IMR-90 (cell line): ENCODE data around the gene GALNT9. TPM values are rescaled to one million over a fixed set of nuclear protein-coding genes. Genes with fewer than 3 reads are reported as not detected.

Source experiments
- ATAC-seq: fragments of 200-7000 bp; cut with Tn5 transposase; 2 replicates; pipeline ENCODE4 v1.9.1; 2020; ENCODE audit warnings: low read depth, mild to moderate bottlenecking, moderate library complexity
- BruUV-seq: library from RNA; stranded (reverse); fragments of 400-500 nt; replicated peaks from 2 replicates; lab custom pipeline; 2021; lab: Mats Ljungman, UMichigan
- CTCF ChIA-PET: fragments of 300-600 bp; formaldehyde crosslinking; extraction: SDS; loops from one replicate; lab custom pipeline; 2021; ENCODE audit warnings: antibody characterized with exemption; lab: Yijun Ruan, JAX
- POLR2A ChIA-PET: fragments of 300-600 bp; sonication (Branson Sonifier 250); formaldehyde crosslinking; loops from one replicate; lab custom pipeline; 2022; ENCODE audit warnings: antibody characterized with exemption; ENCODE audit not compliant: unreplicated experiment; lab: Charles Lee
- DNase-seq: peaks from one replicate; pipeline ENCODE4 v3.0.0; 2013
- H2AFZ ChIP-seq: replicated peaks from 2 replicates; pipeline ENCODE3; 2013; ENCODE audit warnings: low read length, mild to moderate bottlenecking; ENCODE audit not compliant: poor library complexity
- H2AK5ac ChIP-seq: 2 replicates; pipeline ENCODE4 v1.6.1; 2013; ENCODE audit warnings: low read depth, low read length, inconsistent platforms
- H2AK9ac ChIP-seq: replicated peaks from 2 replicates; pipeline ENCODE3; 2013; ENCODE audit warnings: mild to moderate bottlenecking, low read depth, low read length, moderate library complexity; ENCODE audit not compliant: poor library complexity
- H2BK120ac ChIP-seq: 2 replicates; pipeline ENCODE4 v1.6.1; 2013; ENCODE audit warnings: low read depth, low read length, inconsistent platforms
- H2BK15ac ChIP-seq: 3 replicates; pipeline ENCODE4 v1.6.1; 2013; ENCODE audit warnings: low read depth, low read length, inconsistent platforms
- H2BK20ac ChIP-seq: 2 replicates; pipeline ENCODE4 v1.6.1; 2013; ENCODE audit warnings: low read depth, mild to moderate bottlenecking, inconsistent platforms, low read length, moderate library complexity
- H2BK5ac ChIP-seq: 2 replicates; pipeline ENCODE4 v1.6.1; 2013; ENCODE audit warnings: mild to moderate bottlenecking, low read depth, low read length, inconsistent platforms; ENCODE audit not compliant: poor library complexity, severe bottlenecking
- H3K14ac ChIP-seq: replicated peaks from 2 replicates; pipeline ENCODE4 v1.6.1; 2013; ENCODE audit warnings: low read depth, low read length, inconsistent platforms
- H3K18ac ChIP-seq: 2 replicates; pipeline ENCODE4 v1.6.1; 2013; ENCODE audit warnings: low read depth, low read length, control low read depth
- H3K23ac ChIP-seq: 2 replicates; pipeline ENCODE4 v1.6.1; 2013; ENCODE audit warnings: low read depth, low read length, inconsistent platforms
- H3K27ac ChIP-seq: 2 replicates; pipeline ENCODE4 v1.5.1; 2013; ENCODE audit warnings: mild to moderate bottlenecking, control low read depth, low read length; ENCODE audit not compliant: insufficient read depth
- H3K27me3 ChIP-seq: 2 replicates; pipeline ENCODE4 v1.6.1; 2013; ENCODE audit warnings: low read length; ENCODE audit not compliant: control insufficient read depth, insufficient read depth
- H3K36me3 ChIP-seq: 2 replicates; pipeline ENCODE4 v1.6.1; 2013; ENCODE audit warnings: low read length, mixed read lengths; ENCODE audit not compliant: control insufficient read depth, insufficient read depth
- H3K4ac ChIP-seq: 2 replicates; pipeline ENCODE4 v1.6.1; 2013; ENCODE audit warnings: low read depth, low read length, inconsistent platforms
- H3K4me1 ChIP-seq: 2 replicates; pipeline ENCODE4 v1.6.1; 2013; ENCODE audit warnings: low read length, mixed read lengths; ENCODE audit not compliant: control insufficient read depth, insufficient read depth
- H3K4me2 ChIP-seq: 2 replicates; pipeline ENCODE4 v1.6.1; 2013; ENCODE audit warnings: low read depth, mild to moderate bottlenecking, control low read depth, low read length, moderate library complexity
- H3K4me3 ChIP-seq: 2 replicates; pipeline ENCODE4 v1.5.1; 2013; ENCODE audit warnings: low read depth, mild to moderate bottlenecking, control low read depth, low read length, moderate library complexity; ENCODE audit not compliant: insufficient read depth
- H3K56ac ChIP-seq: 2 replicates; pipeline ENCODE4 v1.6.1; 2013; ENCODE audit warnings: low read length, inconsistent platforms; ENCODE audit not compliant: insufficient read depth; ENCODE audit errors: extremely low read depth
- H3K79me1 ChIP-seq, 2 experiments: 2 replicates each; pipeline ENCODE4 v1.6.1; 2013; ENCODE audit warnings: low read length in 2 of 2, inconsistent platforms in 1 of 2, low read depth in 1 of 2
- H3K9ac ChIP-seq: 2 replicates; pipeline ENCODE4 v1.6.1; 2013; ENCODE audit warnings: low read depth, low read length, control low read depth
- H3K9me1 ChIP-seq: 2 replicates; pipeline ENCODE4 v1.6.1; 2013; ENCODE audit warnings: low read length, inconsistent platforms; ENCODE audit not compliant: insufficient read depth
- H3K9me3 ChIP-seq: 2 replicates; pipeline ENCODE4 v1.6.1; 2013; ENCODE audit warnings: low read length; ENCODE audit not compliant: control insufficient read depth, insufficient read depth
- H4K20me1 ChIP-seq: 2 replicates; pipeline ENCODE4 v1.6.1; 2013; ENCODE audit warnings: low read length, inconsistent platforms; ENCODE audit not compliant: insufficient read depth
- H4K5ac ChIP-seq: 2 replicates; pipeline ENCODE4 v1.6.1; 2013; ENCODE audit warnings: mild to moderate bottlenecking, low read depth, low read length, control low read depth
- H4K8ac ChIP-seq, 2 experiments: 2 replicates each; pipeline ENCODE4 v1.6.1; 2013; ENCODE audit warnings: low read depth in 2 of 2, low read length in 2 of 2, control low read depth in 1 of 2, inconsistent platforms in 1 of 2
- H4K91ac ChIP-seq: 2 replicates; pipeline ENCODE4 v1.6.1; 2013; ENCODE audit warnings: low read depth, low read length, inconsistent platforms; ENCODE audit not compliant: insufficient read depth
- CEBPB ChIP-seq: IDR thresholded peaks from 2 replicates; pipeline ENCODE4 v1.6.1; 2012; ENCODE audit warnings: low read depth, low read length, improper control_type of control experiment
- MAZ ChIP-seq: IDR thresholded peaks from 2 replicates; pipeline ENCODE4 v1.6.1; 2012; ENCODE audit warnings: low read depth, mild to moderate bottlenecking, low read length, improper control_type of control experiment, moderate library complexity, borderline replicate concordance
- MXI1 ChIP-seq: IDR thresholded peaks from 2 replicates; pipeline ENCODE4 v1.6.1; 2012; ENCODE audit warnings: low read depth, mild to moderate bottlenecking, low read length, moderate library complexity, borderline replicate concordance
- NFE2L2 ChIP-seq: fragments of 150-350 bp; IDR thresholded peaks from 2 replicates; pipeline ENCODE4 v1.6.1; 2016; ENCODE audit warnings: low read depth, mild to moderate bottlenecking, low read length
- POLR2A ChIP-seq: IDR thresholded peaks from 2 replicates; pipeline ENCODE4 v1.6.1; 2012; ENCODE audit warnings: mild to moderate bottlenecking, low read depth, low read length
- RAD21 ChIP-seq: IDR thresholded peaks from 2 replicates; pipeline ENCODE4 v1.6.1; 2012; ENCODE audit warnings: low read length, improper control_type of control experiment
- RCOR1 ChIP-seq: IDR thresholded peaks from 2 replicates; pipeline ENCODE4 v1.6.1; 2012; ENCODE audit warnings: mild to moderate bottlenecking, low read length, improper control_type of control experiment; ENCODE audit not compliant: insufficient replicate concordance
- RFX5 ChIP-seq: IDR thresholded peaks from 2 replicates; pipeline ENCODE4 v1.8.0; 2012; ENCODE audit warnings: low read depth, mild to moderate bottlenecking, low read length, moderate library complexity
- WGBS, 2 experiments: methylation state at CpG; one replicate each; pipeline versions ENCODE4 v1.1.5 to v1.1.7; 2013; ENCODE audit warnings: missing lambda C conversion rate in 2 of 2; ENCODE audit not compliant: insufficient read length in 1 of 2; ENCODE audit errors: extremely low coverage in 2 of 2; 5-methylcytosine and 5-hydroxymethylcytosine counted together
- dilution Hi-C: fragments of 300-500 bp; cut with HindIII; formaldehyde crosslinking; loops from one replicate; pipeline ENCODE4 v1.14.3; 2018; ENCODE audit warnings: low sequenced_read_pairs; ENCODE audit not compliant: unreplicated experiment
- in situ Hi-C: fragments of 300-500 bp; cut with MboI; formaldehyde crosslinking; loops from 3 replicates; pipeline ENCODE4 v1.14.3; 2019; ENCODE audit warnings: low sequenced_read_pairs, inconsistent platforms, mixed read lengths
- intact Hi-C: fragments of 100-400 bp; cut with micrococcal nuclease; formaldehyde crosslinking; loops from 2 replicates; pipeline ENCODE4 v1.10.0; 2022
- polyA plus RNA-seq, 3 experiments: library from polyadenylated mRNA; depleted of rRNA; stranded (reverse); fragments of >200 nt; gene quantifications; 2 replicates each; pipeline ENCODE4 v1.2.3, GENCODE V29; 2012; ENCODE audit warnings: low replicate concordance in 1 of 3
- total RNA-seq: library from RNA; depleted of rRNA; stranded (reverse); fragments of >200 nt; gene quantifications from 2 replicates; pipeline ENCODE4 v1.2.3, GENCODE V29; 2012
- TF ChIP-seq, protein P1 (sequence below): fragments of 150-350 bp; IDR thresholded peaks from 2 replicates; pipeline ENCODE4 v1.6.1; 2017; ENCODE audit warnings: mild to moderate bottlenecking, antibody characterized with exemption, low read length, low read depth
- TF ChIP-seq, protein P2 (sequence below): conservative IDR thresholded peaks from 2 replicates; pipeline ENCODE4 v1.5.1; 2012; ENCODE audit warnings: mild to moderate bottlenecking, low read depth, low read length, improper control_type of control experiment

The GALNT9 gene
- total and polyA plus RNA-seq, 2 of the 4 experiments (the other 2 are of a cell fraction), result under 0.01 to 0.12 TPM

DNA sequence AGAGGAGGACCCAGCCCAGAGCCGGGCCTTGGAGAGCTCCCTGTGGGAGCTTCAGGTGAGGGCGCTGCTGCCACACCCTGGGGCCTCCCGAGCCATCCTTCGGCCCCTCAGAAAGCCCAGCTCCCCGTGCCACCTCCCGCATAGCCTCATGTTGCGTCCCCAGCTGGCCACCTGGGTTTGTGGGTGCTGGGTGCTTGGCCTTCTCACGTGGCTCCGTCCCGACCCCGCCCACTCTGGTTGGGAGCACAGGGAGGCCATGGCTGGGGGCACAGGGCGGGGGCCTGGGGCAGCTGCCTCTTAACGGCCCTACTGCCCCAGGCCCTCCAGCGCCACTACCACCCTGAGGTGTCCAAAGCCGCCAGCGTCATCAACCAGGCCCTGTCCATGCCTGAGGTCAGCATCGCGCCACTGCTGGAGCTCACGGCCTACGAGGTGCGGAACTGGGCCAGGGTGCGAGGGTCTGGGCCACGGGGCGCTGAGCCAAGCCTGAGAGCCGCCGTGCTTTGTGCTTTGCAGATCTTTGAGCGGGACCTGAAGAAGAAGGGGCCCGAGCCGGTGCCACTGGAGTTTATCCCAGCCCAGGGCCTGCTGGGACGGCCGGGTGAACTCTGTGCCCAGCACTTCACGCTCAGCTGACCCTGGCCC lies 177.5 kb downstream of the GALNT9 start:
- 91% methylated on average over 16 of the region's 32 CpGs; no CpG with 5 or more reads in 1 of the 2 experiments for WGBS, 2 experiments
- no peak overlapping the region for H2BK5ac ChIP-seq
- H3K27me3 ChIP-seq, result no peaks in the 10 kb centered on the region
- no peak overlapping the region for H2BK120ac ChIP-seq
- no peak overlapping the region for H2AFZ ChIP-seq
- no peak overlapping the region for H3K23ac ChIP-seq
- no peak overlapping the region for H3K4me3 ChIP-seq
- in situ Hi-C loops, result loop anchor here (5.0 kb wide), 1 partner anchor 265 kb away; no protein-coding TSS in a partner anchor
- H3K36me3 ChIP-seq, result peaks cover 21% of the 10 kb centered on the region
- H3K9ac ChIP-seq, result no peak overlapping the region
- H4K5ac ChIP-seq, result no peak overlapping the region
- POLR2A ChIA-PET, result no interaction called here
- H3K4me2 ChIP-seq, result no peak overlapping the region
- H2AK9ac ChIP-seq, result no peak overlapping the region
- DNase-seq (no peak), ATAC-seq (no peak)
- H3K18ac ChIP-seq, result no peak overlapping the region
- no peak overlapping the region for H3K56ac ChIP-seq
- no TSS peak for BruUV-seq
- no peak overlapping the region for H2BK20ac ChIP-seq
- H3K4ac ChIP-seq, result no peak overlapping the region
- H3K4me1 ChIP-seq, result no peaks in the 10 kb centered on the region
- no peak overlapping the region for H4K8ac ChIP-seq
- intact Hi-C loops, result loop anchor here (5.0 kb wide), 1 partner anchor 465 kb away; the partner anchor contains the start of gene P2RX2
- dilution Hi-C loops, result no loop called here
- no peak overlapping the region for H4K91ac ChIP-seq
- H3K9me1 ChIP-seq, result 0 out of 2 replicates have a peak, but pooled peaks cover 6% of the 10 kb centered on the region
- H3K9me3 ChIP-seq, result no peaks in the 10 kb centered on the region
- no peak overlapping the region for H2AK5ac ChIP-seq
- TF ChIP-seq RAD21, result no peak
- no peak for TF ChIP-seq RFX5
- TF ChIP-seq NFE2L2, result no peak
- TF ChIP-seq POLR2A, result no peak
- no peak for TF ChIP-seq RCOR1
- TF ChIP-seq CEBPB, result no peak
- TF ChIP-seq, protein P1, sequence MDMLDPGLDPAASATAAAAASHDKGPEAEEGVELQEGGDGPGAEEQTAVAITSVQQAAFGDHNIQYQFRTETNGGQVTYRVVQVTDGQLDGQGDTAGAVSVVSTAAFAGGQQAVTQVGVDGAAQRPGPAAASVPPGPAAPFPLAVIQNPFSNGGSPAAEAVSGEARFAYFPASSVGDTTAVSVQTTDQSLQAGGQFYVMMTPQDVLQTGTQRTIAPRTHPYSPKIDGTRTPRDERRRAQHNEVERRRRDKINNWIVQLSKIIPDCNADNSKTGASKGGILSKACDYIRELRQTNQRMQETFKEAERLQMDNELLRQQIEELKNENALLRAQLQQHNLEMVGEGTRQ, result no peak
- no peak for TF ChIP-seq MAZ
- TF ChIP-seq, protein P2, sequence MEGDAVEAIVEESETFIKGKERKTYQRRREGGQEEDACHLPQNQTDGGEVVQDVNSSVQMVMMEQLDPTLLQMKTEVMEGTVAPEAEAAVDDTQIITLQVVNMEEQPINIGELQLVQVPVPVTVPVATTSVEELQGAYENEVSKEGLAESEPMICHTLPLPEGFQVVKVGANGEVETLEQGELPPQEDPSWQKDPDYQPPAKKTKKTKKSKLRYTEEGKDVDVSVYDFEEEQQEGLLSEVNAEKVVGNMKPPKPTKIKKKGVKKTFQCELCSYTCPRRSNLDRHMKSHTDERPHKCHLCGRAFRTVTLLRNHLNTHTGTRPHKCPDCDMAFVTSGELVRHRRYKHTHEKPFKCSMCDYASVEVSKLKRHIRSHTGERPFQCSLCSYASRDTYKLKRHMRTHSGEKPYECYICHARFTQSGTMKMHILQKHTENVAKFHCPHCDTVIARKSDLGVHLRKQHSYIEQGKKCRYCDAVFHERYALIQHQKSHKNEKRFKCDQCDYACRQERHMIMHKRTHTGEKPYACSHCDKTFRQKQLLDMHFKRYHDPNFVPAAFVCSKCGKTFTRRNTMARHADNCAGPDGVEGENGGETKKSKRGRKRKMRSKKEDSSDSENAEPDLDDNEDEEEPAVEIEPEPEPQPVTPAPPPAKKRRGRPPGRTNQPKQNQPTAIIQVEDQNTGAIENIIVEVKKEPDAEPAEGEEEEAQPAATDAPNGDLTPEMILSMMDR, result no peak
- no peak for TF ChIP-seq MXI1
- H3K14ac ChIP-seq, result no peak overlapping the region
- H4K20me1 ChIP-seq, result peaks cover 13% of the 10 kb centered on the region
- peaks cover 2 to 8% of the 10 kb centered on the region in 2 experiments; a peak in 2 of 4 replicates for H3K79me1 ChIP-seq
- CTCF ChIA-PET, result no interaction called here
- H2BK15ac ChIP-seq, result no peak overlapping the region
- no peak overlapping the region for H3K27ac ChIP-seq
